ENCODE measurements around the gene CAMSAP3.

CAMSAP3 gene

DNA sequence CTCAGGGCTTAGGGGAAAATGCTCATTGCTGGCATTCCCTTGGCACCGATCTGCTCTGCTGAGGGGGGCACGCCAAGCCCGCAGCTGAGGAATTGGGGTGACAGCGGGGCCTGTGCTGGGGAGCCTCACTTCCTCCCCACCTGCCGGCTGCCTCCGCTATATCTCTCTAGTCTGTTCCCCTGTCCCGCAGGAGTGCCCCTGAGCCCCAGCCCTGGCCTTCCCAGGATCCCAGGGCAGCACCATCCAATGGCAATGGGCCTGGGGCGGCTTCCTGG, 50.7 kb downstream of the CAMSAP3 start:
- DNase-seq: no peak
- H3K4me3 ChIP-seq (ENCODE audit: low read depth, low read length): no peak overlapping the region

DNA sequence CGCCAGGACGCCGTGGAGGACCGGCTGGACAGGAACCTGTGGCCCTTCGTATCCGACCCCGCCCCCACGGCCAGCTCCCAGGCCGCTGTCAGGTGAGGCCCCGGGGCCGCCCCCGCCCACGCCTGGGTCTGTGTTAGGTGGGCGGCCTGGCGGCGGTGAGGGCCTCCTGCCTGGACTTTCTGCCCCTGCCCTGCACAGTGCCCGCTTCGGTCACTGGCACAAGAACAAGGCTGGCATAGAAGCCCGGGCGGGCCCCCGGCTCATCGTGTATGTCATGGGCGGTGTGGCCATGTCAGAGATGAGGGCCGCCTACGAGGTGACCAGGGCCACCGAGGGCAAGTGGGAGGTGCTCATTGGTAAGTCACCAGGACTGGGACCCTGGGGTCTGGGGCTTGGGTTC, 51.5 kb downstream of the CAMSAP3 start:
- Histone ChIP-seq H3K4me3 (ENCODE audit: low read depth, low read length) (no peak overlapping the region), H3K36me3 (no peaks in the 10 kb centered on the region), H3K4me1 (no peaks in the 10 kb centered on the region), H3K9me3 (no peaks in the 10 kb centered on the region), H3K27me3 (peaks cover 18% of the 10 kb centered on the region)
- TF ChIP-seq, protein P1, sequence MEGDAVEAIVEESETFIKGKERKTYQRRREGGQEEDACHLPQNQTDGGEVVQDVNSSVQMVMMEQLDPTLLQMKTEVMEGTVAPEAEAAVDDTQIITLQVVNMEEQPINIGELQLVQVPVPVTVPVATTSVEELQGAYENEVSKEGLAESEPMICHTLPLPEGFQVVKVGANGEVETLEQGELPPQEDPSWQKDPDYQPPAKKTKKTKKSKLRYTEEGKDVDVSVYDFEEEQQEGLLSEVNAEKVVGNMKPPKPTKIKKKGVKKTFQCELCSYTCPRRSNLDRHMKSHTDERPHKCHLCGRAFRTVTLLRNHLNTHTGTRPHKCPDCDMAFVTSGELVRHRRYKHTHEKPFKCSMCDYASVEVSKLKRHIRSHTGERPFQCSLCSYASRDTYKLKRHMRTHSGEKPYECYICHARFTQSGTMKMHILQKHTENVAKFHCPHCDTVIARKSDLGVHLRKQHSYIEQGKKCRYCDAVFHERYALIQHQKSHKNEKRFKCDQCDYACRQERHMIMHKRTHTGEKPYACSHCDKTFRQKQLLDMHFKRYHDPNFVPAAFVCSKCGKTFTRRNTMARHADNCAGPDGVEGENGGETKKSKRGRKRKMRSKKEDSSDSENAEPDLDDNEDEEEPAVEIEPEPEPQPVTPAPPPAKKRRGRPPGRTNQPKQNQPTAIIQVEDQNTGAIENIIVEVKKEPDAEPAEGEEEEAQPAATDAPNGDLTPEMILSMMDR (IDR thresholded peaks at IDR 0.05; ENCODE audit: low read depth, low read length): no peak
- no peak for DNase-seq

More for the DNA sequence above, 50.7 kb downstream of the CAMSAP3 start:
- no peaks in the 10 kb centered on the region for H3K4me1 ChIP-seq
- H3K27me3 ChIP-seq: peaks cover 15% of the 10 kb centered on the region
- H3K36me3 ChIP-seq: no peaks in the 10 kb centered on the region
- TF ChIP-seq, protein P1 (IDR thresholded peaks at IDR 0.05; ENCODE audit: low read depth, low read length): no peak
- H3K9me3 ChIP-seq: no peaks in the 10 kb centered on the region

DNA sequence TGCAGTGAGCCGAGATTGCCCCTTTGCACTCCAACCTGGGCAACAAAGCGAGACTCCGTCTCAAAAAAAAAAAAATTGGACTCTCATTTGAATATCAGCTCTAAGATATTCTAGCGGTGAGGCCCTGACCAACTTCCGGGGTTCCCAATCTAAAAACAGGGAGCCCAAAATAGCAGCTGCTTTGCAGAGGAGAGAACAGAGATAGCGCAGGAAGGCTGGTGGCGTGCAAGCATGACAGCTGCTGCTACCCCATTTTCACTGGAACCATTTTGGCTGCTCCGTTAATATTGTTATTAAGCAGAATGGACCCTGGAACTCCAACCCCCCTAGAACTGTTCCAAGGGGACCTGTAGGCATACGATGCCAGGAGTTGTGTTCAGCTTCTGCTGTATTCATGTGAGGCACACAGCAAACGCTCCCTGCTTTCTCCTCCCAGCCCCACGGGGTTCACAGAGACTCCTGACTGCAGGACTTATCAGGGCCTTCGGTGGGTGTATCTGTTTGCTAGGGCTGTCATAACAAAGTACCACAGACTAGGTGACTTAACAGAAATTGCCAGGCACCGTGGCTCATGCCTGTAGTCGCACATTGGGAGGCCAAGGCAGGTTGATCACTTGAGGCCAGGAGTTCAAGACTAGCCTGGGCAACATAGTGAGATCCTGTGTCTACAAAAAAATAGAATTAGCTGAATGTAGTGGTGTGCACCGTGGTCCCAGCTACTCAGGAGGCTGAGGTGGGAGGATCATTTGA, 52.8 kb downstream of the CAMSAP3 start:
- peaks cover 24% of the 10 kb centered on the region for H3K27me3 ChIP-seq
- H3K9me3 ChIP-seq: no peaks in the 10 kb centered on the region
- H3K4me1 ChIP-seq: no peaks in the 10 kb centered on the region
- H3K36me3 ChIP-seq: no peaks in the 10 kb centered on the region
- TF ChIP-seq, protein P1 (IDR thresholded peaks at IDR 0.05; ENCODE audit: low read depth, low read length): no peak
- DNase-seq: no peak
- H3K4me3 ChIP-seq (ENCODE audit: low read depth, low read length): no peak overlapping the region

DNA sequence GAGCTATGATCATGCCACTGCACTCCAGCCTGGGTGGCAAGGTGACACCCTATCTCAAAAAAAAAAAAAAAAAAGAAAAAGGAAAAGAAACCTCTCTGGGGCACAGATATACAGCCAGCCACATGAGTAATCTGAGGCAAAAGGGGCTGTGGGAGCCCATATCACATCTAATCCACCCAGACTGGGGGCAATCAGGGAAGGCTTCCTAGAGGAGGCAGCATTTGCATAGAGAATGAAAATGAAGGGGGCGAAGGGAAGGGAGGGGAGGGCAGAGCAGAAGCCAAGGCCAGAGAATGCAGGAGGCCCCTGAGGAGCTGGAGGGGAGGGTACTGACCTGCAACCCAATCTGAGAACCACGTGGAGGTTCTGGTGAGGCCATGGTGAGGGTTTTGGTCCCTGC, 54.5 kb downstream of the CAMSAP3 start:
- DNase-seq: no peak
- H3K9me3 ChIP-seq: no peaks in the 10 kb centered on the region
- TF ChIP-seq, protein P1 (IDR thresholded peaks at IDR 0.05; ENCODE audit: low read depth, low read length): no peak
- H3K4me1 ChIP-seq: no peaks in the 10 kb centered on the region
- no peaks in the 10 kb centered on the region for H3K36me3 ChIP-seq
- H3K4me3 ChIP-seq (ENCODE audit: low read depth, low read length): no peak overlapping the region
- peaks cover 27% of the 10 kb centered on the region for H3K27me3 ChIP-seq

DNA sequence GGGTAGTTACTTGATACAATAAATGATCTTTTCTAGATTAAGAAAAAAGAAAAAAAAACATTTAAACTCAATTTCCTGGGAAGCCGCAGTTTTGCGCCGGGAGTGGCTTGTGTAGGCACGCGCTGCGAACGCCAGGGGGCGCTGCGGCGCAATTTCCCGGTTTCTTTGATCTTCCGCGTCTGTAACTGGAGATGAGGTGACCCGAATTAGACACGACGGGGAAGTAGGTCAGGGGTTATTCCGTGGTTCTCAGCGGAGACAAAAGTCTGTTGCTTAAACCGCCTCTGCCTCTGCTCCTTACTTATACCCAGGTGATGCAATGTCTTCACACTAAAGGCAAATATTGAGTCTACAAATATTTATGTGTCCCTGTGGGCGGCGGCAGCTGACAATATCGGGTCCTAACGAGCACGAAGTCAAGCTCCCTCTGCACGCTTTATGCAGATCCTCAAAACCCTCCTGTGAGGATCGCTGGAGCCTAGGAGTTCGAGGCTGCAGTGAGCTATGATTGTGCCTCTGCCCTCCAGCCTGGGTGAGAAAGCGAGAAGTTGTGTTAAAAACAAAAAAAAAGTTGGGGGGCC, 56.5 kb downstream of the CAMSAP3 start:
- peaks cover 37% of the 10 kb centered on the region for H3K27me3 ChIP-seq
- TF ChIP-seq, protein P1 (IDR thresholded peaks at IDR 0.05; ENCODE audit: low read depth, low read length): peak; percentile 92
- peak overlapping the region; percentile 35 for H3K4me3 ChIP-seq (ENCODE audit: low read depth, low read length)

DNA sequence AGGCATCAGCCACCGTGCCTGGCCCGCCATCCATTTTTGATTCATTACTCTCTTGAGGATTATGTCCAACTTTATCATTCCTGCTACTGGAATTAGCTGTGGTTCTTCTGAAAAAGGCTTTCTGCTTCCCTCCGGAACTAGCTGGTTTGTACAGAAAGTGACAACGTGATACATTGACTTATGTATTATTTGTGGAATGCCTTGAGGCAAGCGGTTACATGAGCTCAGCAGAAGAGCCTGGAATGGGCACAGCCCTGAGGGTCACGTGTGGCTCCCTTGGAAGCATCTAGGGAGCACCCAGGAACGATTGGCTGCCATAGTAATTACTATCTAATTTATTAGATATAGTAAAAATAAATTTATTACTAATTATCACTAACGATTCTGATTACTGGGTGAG, 58.7 kb downstream of the CAMSAP3 start:
- Histone ChIP-seq H3K36me3 (no peaks in the 10 kb centered on the region), H3K4me1 (no peaks in the 10 kb centered on the region), H3K4me3 (ENCODE audit: low read depth, low read length) (no peak overlapping the region), H3K27me3 (peaks cover 55% of the 10 kb centered on the region), H3K9me3 (no peaks in the 10 kb centered on the region)
- DNase-seq: no peak
- TF ChIP-seq, protein P1 (IDR thresholded peaks at IDR 0.05; ENCODE audit: low read depth, low read length): no peak

More for the DNA sequence above, 56.5 kb downstream of the CAMSAP3 start:
- peak; percentile 72 for DNase-seq
- no peaks in the 10 kb centered on the region for H3K36me3 ChIP-seq
- no peaks in the 10 kb centered on the region for H3K9me3 ChIP-seq
- H3K4me1 ChIP-seq: no peaks in the 10 kb centered on the region
